Bronchial epithelial cell (primary cell): ENCODE measurements around the gene ACKR3. TPM values are rescaled to one million over a fixed set of nuclear protein-coding genes. Genes with fewer than 3 reads are reported as not detected.

Experiments used
- DNase-seq: peaks from one replicate; pipeline ENCODE4 v3.0.0-alpha.2; 2010; ENCODE audit warnings: low read depth
- FAIRE-seq: peaks from 2 replicates; lab custom pipeline; 2011; peaks lifted over from hg19 to GRCh38; lab: Jason Lieb, UNC
- H3K27me3 ChIP-seq: 2 replicates; pipeline ENCODE4 v1.5.1; 2011; ENCODE audit warnings: low read length; ENCODE audit not compliant: control insufficient read depth, insufficient read depth
- H3K36me3 ChIP-seq: 2 replicates; pipeline ENCODE4 v1.5.1; 2011; ENCODE audit warnings: low read length; ENCODE audit not compliant: control insufficient read depth, insufficient read depth
- H3K4me3 ChIP-seq: 2 replicates; pipeline ENCODE4 v1.5.1; 2011; ENCODE audit warnings: mild to moderate bottlenecking, low read depth, low read length, control low read depth
- total RNA-seq: library from RNA; depleted of rRNA; stranded (reverse); fragments of >200 nt; gene quantifications from 2 replicates; pipeline ENCODE4 v1.2.1, GENCODE V29; 2014
- TF ChIP-seq, protein P1 (sequence below): IDR thresholded peaks from 2 replicates; pipeline ENCODE4 v1.5.1; 2011; ENCODE audit warnings: mild to moderate bottlenecking, moderate library complexity, low read length, control low read depth, inconsistent platforms; ENCODE audit not compliant: insufficient read depth, severe bottlenecking

ACKR3 gene
- total RNA-seq, 1 donor from 2014 or later, result 17.9 TPM

DNA sequence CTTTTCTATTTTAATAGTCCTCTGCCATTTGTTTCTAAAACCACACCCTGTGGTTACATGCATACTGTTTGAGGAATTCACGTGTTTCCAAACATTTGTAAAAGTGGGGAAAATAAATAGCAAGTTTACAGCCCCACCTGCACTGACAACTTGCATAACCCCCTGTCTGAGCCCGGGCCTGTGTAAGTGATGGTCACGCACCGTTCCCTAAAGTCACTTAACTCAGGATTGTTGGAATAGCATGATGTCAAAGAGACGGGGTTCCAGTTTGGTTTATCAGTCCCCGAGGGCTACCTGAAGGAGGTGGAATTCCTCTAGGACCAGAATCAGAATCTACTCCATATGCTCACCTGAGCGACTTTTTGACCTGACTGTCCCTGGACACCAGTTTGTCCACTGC is 30.5 kb downstream of the ACKR3 start:
- TF ChIP-seq, protein P1, sequence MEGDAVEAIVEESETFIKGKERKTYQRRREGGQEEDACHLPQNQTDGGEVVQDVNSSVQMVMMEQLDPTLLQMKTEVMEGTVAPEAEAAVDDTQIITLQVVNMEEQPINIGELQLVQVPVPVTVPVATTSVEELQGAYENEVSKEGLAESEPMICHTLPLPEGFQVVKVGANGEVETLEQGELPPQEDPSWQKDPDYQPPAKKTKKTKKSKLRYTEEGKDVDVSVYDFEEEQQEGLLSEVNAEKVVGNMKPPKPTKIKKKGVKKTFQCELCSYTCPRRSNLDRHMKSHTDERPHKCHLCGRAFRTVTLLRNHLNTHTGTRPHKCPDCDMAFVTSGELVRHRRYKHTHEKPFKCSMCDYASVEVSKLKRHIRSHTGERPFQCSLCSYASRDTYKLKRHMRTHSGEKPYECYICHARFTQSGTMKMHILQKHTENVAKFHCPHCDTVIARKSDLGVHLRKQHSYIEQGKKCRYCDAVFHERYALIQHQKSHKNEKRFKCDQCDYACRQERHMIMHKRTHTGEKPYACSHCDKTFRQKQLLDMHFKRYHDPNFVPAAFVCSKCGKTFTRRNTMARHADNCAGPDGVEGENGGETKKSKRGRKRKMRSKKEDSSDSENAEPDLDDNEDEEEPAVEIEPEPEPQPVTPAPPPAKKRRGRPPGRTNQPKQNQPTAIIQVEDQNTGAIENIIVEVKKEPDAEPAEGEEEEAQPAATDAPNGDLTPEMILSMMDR, result no peak
- no peak for DNase-seq
- H3K4me3 ChIP-seq, result no peak overlapping the region
- H3K27me3 ChIP-seq, result no peaks in the 10 kb centered on the region
- no peak for FAIRE-seq
- H3K36me3 ChIP-seq, result no peaks in the 10 kb centered on the region

DNA sequence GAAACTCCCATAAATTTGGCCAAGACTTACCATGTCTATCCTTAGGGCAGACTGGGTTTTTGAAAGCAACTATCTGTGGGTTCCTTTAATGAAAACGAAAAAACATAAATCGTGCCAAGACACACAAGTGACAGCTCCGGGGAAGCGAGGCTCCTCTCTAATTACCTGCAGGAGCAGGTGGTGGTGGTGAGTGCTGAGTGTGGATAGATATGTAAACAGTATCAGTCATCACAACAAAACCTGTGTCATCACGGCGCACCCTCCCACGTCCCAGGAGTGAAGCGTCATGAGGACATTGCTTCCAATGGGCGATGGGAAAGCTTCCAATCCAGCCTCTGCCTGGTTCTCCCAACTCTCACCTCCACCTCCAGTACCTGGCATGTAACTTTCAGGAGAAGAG is 31.3 kb downstream of the ACKR3 start:
- DNase-seq (peak; percentile 92), FAIRE-seq (peak; percentile 96)
- TF ChIP-seq, protein P1, result no peak
- no peaks in the 10 kb centered on the region for H3K36me3 ChIP-seq
- H3K4me3 ChIP-seq, result no peak overlapping the region
- H3K27me3 ChIP-seq, result no peaks in the 10 kb centered on the region

DNA sequence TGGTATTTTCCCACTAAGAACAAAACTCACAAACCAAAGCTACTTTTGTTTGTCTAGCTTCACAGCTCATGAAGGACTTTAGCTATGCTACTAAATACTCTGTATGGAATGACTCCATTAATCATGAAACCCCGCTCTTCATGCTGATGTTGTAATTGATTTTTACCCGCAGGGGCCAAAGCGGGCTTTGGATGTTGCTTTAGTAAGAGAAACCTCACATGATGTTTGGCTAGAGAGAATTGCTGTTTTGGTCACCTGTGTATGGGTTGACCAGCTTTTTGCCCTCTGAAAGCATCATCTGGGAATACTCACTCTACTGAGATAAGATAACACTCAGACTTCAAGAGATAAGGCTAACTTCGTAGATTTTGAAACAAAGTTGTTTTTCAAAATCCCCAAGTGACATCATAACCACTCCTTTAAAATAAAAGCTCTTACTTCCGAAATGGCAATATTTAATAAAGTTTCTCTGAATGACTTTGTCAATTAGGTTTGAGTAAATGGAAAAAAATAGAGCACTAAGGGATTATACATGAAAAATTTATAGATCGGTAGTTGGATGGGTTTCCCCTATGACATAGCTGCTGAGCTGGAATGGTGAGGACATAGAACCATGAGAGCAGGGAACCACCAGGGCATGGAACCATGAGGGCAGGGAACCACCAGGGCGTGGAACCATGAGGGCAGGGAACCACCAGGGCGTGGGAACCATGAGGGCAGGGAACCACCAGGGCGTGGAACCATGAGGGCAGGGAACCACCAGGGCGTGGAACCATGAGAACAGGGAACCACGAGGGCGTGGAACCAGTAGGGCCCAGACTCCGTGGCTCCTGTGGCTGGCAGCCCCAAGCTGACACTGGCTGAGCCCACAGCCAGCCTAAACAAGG is 31.9 kb downstream of the ACKR3 start:
- DNase-seq (no peak), FAIRE-seq (no peak)
- TF ChIP-seq, protein P1, result no peak
- H3K36me3 ChIP-seq, result no peaks in the 10 kb centered on the region
- no peaks in the 10 kb centered on the region for H3K27me3 ChIP-seq
- no peak overlapping the region for H3K4me3 ChIP-seq

DNA sequence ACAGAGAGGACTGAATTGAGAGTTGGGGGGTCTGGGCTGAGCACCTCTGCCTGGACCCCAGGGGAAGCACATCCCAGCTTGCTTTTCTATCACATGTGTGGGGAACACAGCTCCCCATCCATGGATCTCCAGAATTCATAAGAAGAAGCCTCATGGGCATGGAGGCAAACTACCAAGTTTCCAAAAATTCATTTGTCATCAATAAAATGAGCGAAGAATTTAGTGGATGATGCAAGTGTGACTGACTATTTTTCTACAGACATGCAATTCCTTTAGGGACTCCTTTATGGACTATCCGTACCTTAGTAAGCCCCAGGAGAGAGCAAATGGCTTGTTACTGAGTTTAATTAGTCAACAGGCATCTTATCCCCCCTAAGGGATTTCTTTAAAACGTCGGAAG is 33.1 kb downstream of the ACKR3 start:
- Histone ChIP-seq H3K27me3 (no peaks in the 10 kb centered on the region), H3K36me3 (no peaks in the 10 kb centered on the region), H3K4me3 (no peak overlapping the region)
- no peak for DNase-seq
- FAIRE-seq, result no peak
- TF ChIP-seq, protein P1, result no peak

DNA sequence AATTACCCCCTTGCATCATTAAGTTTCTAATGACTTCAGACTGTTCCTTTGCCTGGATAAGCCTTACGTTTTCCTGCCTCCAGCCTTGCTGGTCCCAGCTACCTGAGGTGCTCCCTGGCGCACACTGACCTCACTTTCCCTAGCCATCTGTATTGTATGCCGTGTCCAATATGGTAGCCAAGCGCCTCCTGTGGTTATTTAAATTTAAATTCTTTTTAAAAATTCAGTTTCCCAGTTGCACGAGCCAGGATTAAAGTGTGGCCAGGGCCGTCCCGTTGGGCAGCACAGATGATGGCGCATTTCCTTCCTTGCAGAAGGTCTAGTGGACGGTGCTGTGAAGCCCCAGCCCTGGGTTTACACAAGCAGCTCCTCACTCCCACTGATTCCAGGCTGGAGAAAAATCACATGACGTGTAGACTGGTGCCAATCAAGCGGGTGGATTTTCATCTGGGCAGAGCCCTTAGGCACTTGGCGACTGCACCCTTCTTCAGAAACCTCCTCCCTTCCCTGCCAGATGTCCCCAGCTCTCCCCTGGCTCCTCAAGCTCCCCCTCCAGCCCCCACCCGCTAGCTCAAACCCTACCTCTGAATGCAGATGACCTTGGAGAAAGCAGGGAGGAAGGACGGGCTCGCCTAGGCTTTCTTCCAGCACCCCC is 33.9 kb downstream of the ACKR3 start:
- no peak overlapping the region for H3K4me3 ChIP-seq
- no peak for FAIRE-seq
- no peak for DNase-seq
- H3K36me3 ChIP-seq, result no peaks in the 10 kb centered on the region
- TF ChIP-seq, protein P1, result no peak
- H3K27me3 ChIP-seq, result no peaks in the 10 kb centered on the region
